ENCODE measurements around the gene FAM131C. TPM values are rescaled to one million over a fixed set of nuclear protein-coding genes. Genes with fewer than 3 reads are reported as not detected.
"Not testable (repeated sequence)": the region's sequence is repeated elsewhere in the genome, so short reads cannot be mapped to it uniquely, and the experiment has no call there.

The FAM131C gene
- total RNA-seq, 1 donor from 2014 or later, result not detected

- not testable (repeated sequence) for ATAC-seq; DNase-seq (ENCODE audit: low spot score)
Measured at GRCh38 chr1:16107039-16107438, 33.6 kb upstream of the FAM131C start.

GRCh38 chr1:16101623-16102022, 28.2 kb upstream of the FAM131C start:
- no peak for DNase-seq (ENCODE audit: low spot score)
- ATAC-seq, result peak; percentile 52

GRCh38 chr1:16099412-16099811, 26.0 kb upstream of the FAM131C start:
- DNase-seq (ENCODE audit: low spot score) (no peak), ATAC-seq (no peak)

- ATAC-seq (peak; percentile 83), DNase-seq (ENCODE audit: low spot score) (no peak)
Measured at GRCh38 chr1:16095447-16095846, 22.0 kb upstream of the FAM131C start.

- DNase-seq (ENCODE audit: low spot score) (no peak), ATAC-seq (no peak)
Measured at GRCh38 chr1:16094453-16095158, 21.2 kb upstream of the FAM131C start.

- DNase-seq (ENCODE audit: low spot score) (no peak), ATAC-seq (no peak)
Measured at GRCh38 chr1:16093611-16094010, 20.2 kb upstream of the FAM131C start.

GRCh38 chr1:16092923-16093511, 19.6 kb upstream of the FAM131C start:
- no peak for DNase-seq (ENCODE audit: low spot score)
- ATAC-seq, result no peak

GRCh38 chr1:16092097-16092922, 18.9 kb upstream of the FAM131C start:
- no peak for ATAC-seq
- DNase-seq (ENCODE audit: low spot score), result no peak

GRCh38 chr1:16091296-16091695, 17.8 kb upstream of the FAM131C start:
- DNase-seq (ENCODE audit: low spot score) (no peak), ATAC-seq (peak; percentile 17)

- no peak for ATAC-seq
- DNase-seq (ENCODE audit: low spot score), result no peak
Measured at GRCh38 chr1:16090076-16090826, 16.8 kb upstream of the FAM131C start.

- no peak for ATAC-seq
- no peak for DNase-seq (ENCODE audit: low spot score)
Measured at GRCh38 chr1:16088996-16089395, 15.5 kb upstream of the FAM131C start.

GRCh38 chr1:16088351-16088911, 15.0 kb upstream of the FAM131C start:
- peak; percentile 40 for ATAC-seq
- no peak for DNase-seq (ENCODE audit: low spot score)

- ATAC-seq (no peak), DNase-seq (ENCODE audit: low spot score) (no peak)
Measured at GRCh38 chr1:16087733-16088132, 14.3 kb upstream of the FAM131C start.

GRCh38 chr1:16085522-16085921, 12.1 kb upstream of the FAM131C start:
- DNase-seq (ENCODE audit: low spot score) (no peak), ATAC-seq (peak; percentile 6)

- no peak for ATAC-seq
- DNase-seq (ENCODE audit: low spot score), result no peak
Measured at GRCh38 chr1:16083486-16083885, 10.0 kb upstream of the FAM131C start.

- DNase-seq (ENCODE audit: low spot score), result peak; percentile 70
- ATAC-seq, result peak; percentile 82
Measured at GRCh38 chr1:16082283-16083038, 9.0 kb upstream of the FAM131C start.

GRCh38 chr1:16081636-16082035, 8.2 kb upstream of the FAM131C start:
- ATAC-seq (no peak), DNase-seq (ENCODE audit: low spot score) (no peak)

- ATAC-seq, result no peak
- DNase-seq (ENCODE audit: low spot score), result no peak
Measured at GRCh38 chr1:16080422-16081150, 7.1 kb upstream of the FAM131C start.

- DNase-seq (ENCODE audit: low spot score) (peak; percentile 78), ATAC-seq (peak; percentile 82)
Measured at GRCh38 chr1:16078925-16079656, 5.6 kb upstream of the FAM131C start.

Data from left lobe of liver (tissue), 2 donors.